ENCODE results near the gene PLXNB1.
"Not testable (repeated sequence)": the region's sequence is repeated elsewhere in the genome, so short reads cannot be mapped to it uniquely, and the experiment has no call there.

PLXNB1 gene

GRCh38 chr3:48405343-48405881, 24.5 kb downstream of the PLXNB1 start:
- no peak for DNase-seq

GRCh38 chr3:48404440-48405342, 25.2 kb downstream of the PLXNB1 start:
- DNase-seq: no peak

- no peak for DNase-seq
Measured at GRCh38 chr3:48403533-48404439, 26.1 kb downstream of the PLXNB1 start.

- no peak for DNase-seq
Measured at GRCh38 chr3:48402907-48403306, 27.0 kb downstream of the PLXNB1 start.

- no peak for DNase-seq
Measured at GRCh38 chr3:48402281-48402732, 27.6 kb downstream of the PLXNB1 start.

GRCh38 chr3:48401434-48401901, 28.4 kb downstream of the PLXNB1 start:
- not testable (repeated sequence) for DNase-seq

GRCh38 chr3:48400824-48401433, 29.0 kb downstream of the PLXNB1 start:
- no peak for DNase-seq

GRCh38 chr3:48399387-48400172, 30.3 kb downstream of the PLXNB1 start:
- no peak for DNase-seq

- no peak for DNase-seq
Measured at GRCh38 chr3:48398701-48399386, 31.0 kb downstream of the PLXNB1 start.

- DNase-seq: no peak
Measured at GRCh38 chr3:48397767-48398681, 31.9 kb downstream of the PLXNB1 start.

- no peak for DNase-seq
Measured at GRCh38 chr3:48395714-48396113, 34.2 kb downstream of the PLXNB1 start.

- DNase-seq: no peak
Measured at GRCh38 chr3:48394391-48394790, 35.5 kb downstream of the PLXNB1 start.

GRCh38 chr3:48388966-48389365, 40.9 kb downstream of the PLXNB1 start:
- DNase-seq: no peak

GRCh38 chr3:48387634-48388033, 42.3 kb downstream of the PLXNB1 start:
- no peak for DNase-seq

GRCh38 chr3:48372862-48373435, 56.9 kb downstream of the PLXNB1 start:
- DNase-seq: no peak

- DNase-seq: no peak
Measured at GRCh38 chr3:48372377-48372770, 57.5 kb downstream of the PLXNB1 start.

- DNase-seq: no peak
Measured at GRCh38 chr3:48371651-48372376, 58.1 kb downstream of the PLXNB1 start, which contains the start of gene FBXW12. FBXW12 (plus strand) TSS chr3:48372219; CDS start chr3:48372768, 549 bp downstream.

GRCh38 chr3:48370333-48370713, 59.6 kb downstream of the PLXNB1 start:
- DNase-seq: no peak

Data from activated gamma-delta T cell (primary cell).